ENCODE data around the gene RERG. TPM values are rescaled to one million over a fixed set of nuclear protein-coding genes. Genes with fewer than 3 reads are reported as not detected.
A peak's percentile ranks its signal among the peaks of the same experiment; 100 is the strongest.

RERG gene
- total RNA-seq, 4 donors from 2014 or later = 4.3 to 6.5 (median 5.8) TPM

GRCh38 chr12:15165012-15165659, 56.1 kb downstream of the RERG start:
- intact Hi-C loops (cut with DNase I; ENCODE audit: low total_unique reads) = loop anchor here (5.0 kb wide), 1 partner anchor 52 kb away; no protein-coding TSS in a partner anchor
- Histone ChIP-seq H3K4me3 (no peak overlapping the region), H3K27ac (peak overlapping the region; percentile 59 to 76 (median 72)), H3K4me1 (peaks cover 0 to 6% of the 10 kb centered on the region in 2 donors), H3K9me3 (no peaks in the 10 kb centered on the region), H3K36me3 (no peaks in the 10 kb centered on the region), H3K27me3 (no peaks in the 10 kb centered on the region)
- in situ Hi-C loops (cut with MboI; ENCODE audit: low sequenced_read_pairs in 4 of 4) = loop anchor here in 1 of 4 donors (25.0 kb wide), 1 partner anchor 103 kb away; no protein-coding TSS in a partner anchor
- TF ChIP-seq CTCF (IDR thresholded peaks at IDR 0.05 in 4 of 5, conservative IDR thresholded peaks at IDR 0.05 in 1 of 5) (no peak), POLR2A (IDR thresholded peaks at IDR 0.05) (peak in 1 of 2 donors; percentile 33)
- DNase-seq (peak in 1 of 2 donors; percentile 14), ATAC-seq (peak; percentile 61 to 66)

- intact Hi-C loops (cut with DNase I; ENCODE audit: low total_unique reads) = no loop called here
- no peaks in the 10 kb centered on the region for H3K27me3 ChIP-seq
- in situ Hi-C loops (cut with MboI; ENCODE audit: low sequenced_read_pairs in 4 of 4) = loop anchor here in 1 of 4 donors (25.0 kb wide), 1 partner anchor 101 kb away; no protein-coding TSS in a partner anchor
- no peaks in the 10 kb centered on the region for H3K36me3 ChIP-seq
- no peak for TF ChIP-seq POLR2A (IDR thresholded peaks at IDR 0.05)
- no peak for TF ChIP-seq CTCF (IDR thresholded peaks at IDR 0.05 in 4 of 5, conservative IDR thresholded peaks at IDR 0.05 in 1 of 5)
- H3K4me3 ChIP-seq = no peak overlapping the region
- no peak for DNase-seq
- no peaks in the 10 kb centered on the region for H3K9me3 ChIP-seq
- ATAC-seq = no peak
- H3K4me1 ChIP-seq = peaks cover 0 to 3% of the 10 kb centered on the region in 2 donors
- H3K27ac ChIP-seq = peak overlapping the region; percentile 59 to 76 (median 72)
These were observed 57.9 kb downstream of the RERG start for GRCh38 chr12:15163030-15163976.

- in situ Hi-C loops (cut with MboI; ENCODE audit: low sequenced_read_pairs in 4 of 4) = loop anchor here in 2 of 4 donors (10.0 to 25.0 kb wide), 2 partner anchors 96 to 117 kb away; no protein-coding TSS in a partner anchor
- peak overlapping the region in 3 of 4 donors; percentile 37 to 44 (median 43) for H3K27ac ChIP-seq
These were observed 63.1 kb downstream of the RERG start for GRCh38 chr12:15158083-15158482.

More at GRCh38 chr12:15158083-15158482, 63.1 kb downstream of the RERG start:
- Histone ChIP-seq H3K4me3 (no peak overlapping the region), H3K36me3 (no peaks in the 10 kb centered on the region), H3K27me3 (no peaks in the 10 kb centered on the region), H3K4me1 (peaks cover 0 to 4% of the 10 kb centered on the region in 2 donors), H3K9me3 (no peaks in the 10 kb centered on the region)
- intact Hi-C loops (cut with DNase I; ENCODE audit: low total_unique reads) = no loop called here
- no peak for TF ChIP-seq POLR2A (IDR thresholded peaks at IDR 0.05)
- no peak for TF ChIP-seq CTCF (IDR thresholded peaks at IDR 0.05 in 4 of 5, conservative IDR thresholded peaks at IDR 0.05 in 1 of 5)
- ATAC-seq = no peak
- DNase-seq = peak in 1 of 2 donors; percentile 21

Measured in gastrocnemius medialis (tissue), 4 donors.